ENCODE measurements around the gene PARM1.

- TF ChIP-seq CTCF (IDR thresholded peaks at IDR 0.05) (no peak), POLR2AphosphoS5 (IDR thresholded peaks at IDR 0.05) (no peak), POLR2A (IDR thresholded peaks at IDR 0.05; ENCODE audit: low read depth) (no peak)
These were observed 11.5 kb downstream of the PARM1 start for GRCh38 chr4:74944354-74944793.

All from esophagus muscularis mucosa (tissue), 3 donors.